CD4-positive, alpha-beta T cell (primary cell): ENCODE measurements around the gene KHDC1. TPM values are rescaled to one million over a fixed set of nuclear protein-coding genes. Genes with fewer than 3 reads are reported as not detected.
"Not testable (repeated sequence)": the region's sequence is repeated elsewhere in the genome, so short reads cannot be mapped to it uniquely, and the experiment has no call there.

ENCODE experiments used
- ATAC-seq: fragments of 200-7000 bp; cut with Tn5 transposase; one replicate; pipeline ENCODE4 v1.10.0; 2022; ENCODE audit warnings: mild to moderate bottlenecking; ENCODE audit not compliant: poor library complexity
- CTCF ChIA-PET: fragments of 350-600 bp; sonication (Branson Sonifier 250); formaldehyde crosslinking; loops from one replicate; lab custom pipeline; 2021; ENCODE audit warnings: antibody characterized with exemption, inconsistent platforms; lab: Charles Lee
- POLR2A ChIA-PET: fragments of 350-600 bp; sonication (Branson Sonifier 250); formaldehyde crosslinking; loops from one replicate; lab custom pipeline; 2021; ENCODE audit warnings: antibody characterized with exemption, inconsistent platforms; lab: Charles Lee
- DNase-seq, 14 experiments: peaks; one replicate each; pipeline ENCODE4 v3.0.0-alpha.2; 2013 to 2020; ENCODE audit warnings: mixed read lengths in 2 of 14
- H3K27ac ChIP-seq, 2 donors: one replicate each; pipeline versions ENCODE4 v1.5.1 to v1.7.0; 2013; ENCODE audit warnings: low read length in 2 of 2, low read depth in 1 of 2, mild to moderate bottlenecking in 1 of 2
- H3K27me3 ChIP-seq, 2 experiments: 1 replicate in 1 of 2; 2 replicates in 1 of 2; pipeline versions ENCODE4 v1.6.1 to v1.7.0; 2013; ENCODE audit warnings: low read length in 2 of 2, control low read depth in 1 of 2, mild to moderate bottlenecking in 1 of 2, moderate library complexity in 1 of 2; ENCODE audit not compliant: insufficient read depth in 2 of 2, control insufficient read depth in 1 of 2
- H3K36me3 ChIP-seq: one replicate; pipeline ENCODE4 v1.6.1; 2013; ENCODE audit warnings: low read length, control low read depth; ENCODE audit not compliant: insufficient read depth
- H3K4me1 ChIP-seq: one replicate; pipeline ENCODE4 v1.6.1; 2013; ENCODE audit warnings: low read length, control low read depth; ENCODE audit not compliant: insufficient read depth
- H3K4me3 ChIP-seq: one replicate; pipeline ENCODE4 v1.5.1; 2013; ENCODE audit warnings: mild to moderate bottlenecking, low read length, moderate library complexity
- H3K9me3 ChIP-seq, 2 experiments: 1 replicate in 1 of 2; 2 replicates in 1 of 2; pipeline versions ENCODE4 v1.6.1 to v1.7.0; 2013; ENCODE audit warnings: low read length in 2 of 2, mild to moderate bottlenecking in 2 of 2, control low read depth in 1 of 2, moderate library complexity in 1 of 2; ENCODE audit not compliant: control insufficient read depth in 1 of 2, insufficient read depth in 1 of 2
- H3K27ac Mint-ChIP-seq: one replicate; pipeline ENCODE4 v1.8.0; 2020; ENCODE audit warnings: mixed read lengths
- H3K27me3 Mint-ChIP-seq: one replicate; pipeline ENCODE4 v1.8.0; 2021; ENCODE audit warnings: mixed read lengths
- H3K36me3 Mint-ChIP-seq: one replicate; pipeline ENCODE4 v1.8.0; 2021; ENCODE audit warnings: low read depth, mixed read lengths
- H3K4me1 Mint-ChIP-seq: one replicate; pipeline ENCODE4 v1.8.0; 2021; ENCODE audit warnings: low read depth, mixed read lengths
- H3K4me3 Mint-ChIP-seq: one replicate; pipeline ENCODE4 v1.8.0; 2020; ENCODE audit warnings: mild to moderate bottlenecking, mixed read lengths
- H3K9me3 Mint-ChIP-seq: one replicate; pipeline ENCODE4 v1.8.0; 2020; ENCODE audit warnings: mixed read lengths
- CTCF ChIP-seq: fragments of 200-600 bp; IDR thresholded peaks from one replicate; pipeline ENCODE4 v1.8.0; 2022; ENCODE audit warnings: antibody characterized with exemption, mild to moderate bottlenecking
- intact Hi-C, 2 experiments: fragments of 100-400 bp; cut with DNase I in 1 of 2; cut with micrococcal nuclease in 1 of 2; formaldehyde crosslinking; loops; one replicate each; pipeline versions ENCODE4 v1.15.1 to v1.9.0; 2023 to 2025; cut with DNase I, micrococcal nuclease
- total RNA-seq, 174 experiments: library from RNA in 2 of 174; stranded (reverse) in 2 of 174; gene quantifications; one replicate each; pipeline ENCODE4 v1.2.3 and lab custom pipeline; 2021 to 2026

KHDC1 gene
- total RNA-seq, 2 experiments from 2014 or later = 0.71 to 1.2 TPM

- H3K36me3 Mint-ChIP-seq = peaks cover 14% of the 10 kb centered on the region
- intact Hi-C loops, H3K4me3 Mint-ChIP-seq, H3K9me3 ChIP-seq, CTCF ChIA-PET, H3K4me1 ChIP-seq, DNase-seq, H3K27ac ChIP-seq, H3K4me3 ChIP-seq, H3K9me3 Mint-ChIP-seq, POLR2A ChIA-PET, H3K27ac Mint-ChIP-seq, H3K27me3 ChIP-seq, H3K27me3 Mint-ChIP-seq, H3K36me3 ChIP-seq, ATAC-seq: not testable (repeated sequence)
- peaks cover 22% of the 10 kb centered on the region for H3K4me1 Mint-ChIP-seq
Measured at GRCh38 chr6:73268896-73269295, 5.9 kb upstream of the KHDC1 start.

DNA sequence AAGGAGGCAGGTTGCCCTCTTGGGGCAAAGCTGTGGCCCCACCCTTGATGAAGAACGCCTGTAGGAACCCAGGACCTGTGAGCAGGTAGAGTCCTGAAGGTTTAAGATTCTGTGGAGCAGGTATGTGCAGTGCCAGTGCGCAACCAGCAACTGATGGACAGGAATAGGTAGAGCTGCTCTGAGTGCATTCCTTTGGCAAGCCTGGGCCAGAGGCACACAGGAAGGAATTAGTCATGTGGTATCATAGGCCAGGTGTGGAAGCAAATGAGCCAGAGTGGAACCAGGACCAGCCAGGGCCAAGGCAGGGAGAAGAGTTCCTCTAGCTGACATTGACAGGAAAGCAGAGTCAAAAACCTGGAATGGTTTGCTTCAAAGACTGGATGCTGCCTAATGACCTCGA, 1.4 kb upstream of the KHDC1 start:
- POLR2A ChIA-PET = no interaction called here
- H3K27ac ChIP-seq = no peak overlapping the region
- Mint-ChIP-seq H3K4me3 (peak overlapping the region; percentile 81), H3K4me1 (peaks cover 35% of the 10 kb centered on the region), H3K27ac (peak overlapping the region; percentile 53), H3K9me3 (no peaks in the 10 kb centered on the region), H3K36me3 (peaks cover 10% of the 10 kb centered on the region), H3K27me3 (no peaks in the 10 kb centered on the region)
- CTCF ChIA-PET = no interaction called here
- TF ChIP-seq CTCF = no peak
- intact Hi-C loops = loop anchor here in 1 of 2 experiments (5.0 kb wide), 1 partner anchor 258 kb away; the partner anchor contains the start of gene EEF1A1
- H3K4me1 ChIP-seq = peaks cover 19% of the 10 kb centered on the region
- no peak overlapping the region for H3K4me3 ChIP-seq
- DNase-seq (no peak), ATAC-seq (no peak)
- no peaks in the 10 kb centered on the region for H3K27me3 ChIP-seq
- no peaks in the 10 kb centered on the region for H3K36me3 ChIP-seq
- no peaks in the 10 kb centered on the region for H3K9me3 ChIP-seq

DNA sequence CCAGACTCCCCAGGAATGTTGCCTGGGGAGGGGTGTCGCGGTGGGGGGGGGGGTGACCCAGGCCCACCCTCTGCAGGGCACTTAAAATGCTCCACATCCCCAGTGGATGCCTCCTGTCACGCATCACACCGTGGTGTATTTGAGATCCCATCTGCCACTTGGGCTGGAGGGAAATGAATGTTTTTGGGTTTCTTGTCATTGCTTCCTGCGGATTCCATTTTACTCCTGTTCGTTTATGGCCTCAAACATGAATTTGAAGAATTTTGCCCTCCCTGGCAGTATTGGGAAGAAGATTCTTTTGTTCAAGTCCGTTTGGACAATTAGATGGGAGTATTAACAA, 544 bp upstream of the KHDC1 start:
- Histone ChIP-seq H3K9me3 (no peaks in the 10 kb centered on the region), H3K4me1 (peaks cover 19% of the 10 kb centered on the region), H3K27ac (peak overlapping the region in 1 of 2 donors; percentile 0), H3K4me3 (peak overlapping the region; percentile 78), H3K36me3 (no peaks in the 10 kb centered on the region), H3K27me3 (no peaks in the 10 kb centered on the region)
- Mint-ChIP-seq H3K4me3 (peak overlapping the region; percentile 81), H3K4me1 (peaks cover 35% of the 10 kb centered on the region), H3K36me3 (peaks cover 10% of the 10 kb centered on the region), H3K27me3 (no peaks in the 10 kb centered on the region), H3K27ac (peak overlapping the region; percentile 42), H3K9me3 (no peaks in the 10 kb centered on the region)
- ATAC-seq = peak; percentile 20
- DNase-seq = peak in 1 of 14 experiments; percentile 4
- TF ChIP-seq CTCF = no peak
- CTCF ChIA-PET = interaction anchor here (1.2 kb wide), 1 partner anchor 22 kb away, joined by 5 read pairs; no protein-coding TSS in a partner anchor
- POLR2A ChIA-PET = interaction anchor here (1.0 to 1.5 kb wide), 2 partner anchors 198 to 258 kb away, joined by 3 to 4 read pairs; partner anchors contain the start of genes EEF1A1 and MTO1
- intact Hi-C loops = loop anchor here in 1 of 2 experiments (5.0 kb wide), 1 partner anchor 259 kb away; the partner anchor contains the start of gene EEF1A1

DNA sequence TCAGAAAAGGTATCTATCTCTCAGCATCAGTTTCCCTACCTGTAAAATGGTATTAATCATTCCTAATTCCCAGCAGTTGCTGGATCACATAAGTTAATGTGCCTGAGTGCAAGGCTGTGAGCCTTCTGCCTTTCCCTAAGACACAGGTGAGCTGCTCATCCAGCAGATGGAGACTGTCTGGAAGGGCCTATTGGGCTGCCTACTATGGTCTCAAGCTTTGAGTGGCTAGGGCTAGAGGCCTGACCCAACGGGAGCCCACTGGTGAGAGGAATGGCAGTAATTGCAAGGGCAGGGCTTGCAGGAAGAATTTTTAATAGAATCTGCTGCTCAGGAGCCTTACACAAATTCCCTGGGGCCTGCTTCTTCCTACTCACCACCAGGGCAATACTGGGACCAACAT, 4.3 kb downstream of the KHDC1 start:
- no peak overlapping the region for H3K27ac ChIP-seq
- no peak overlapping the region for H3K4me3 ChIP-seq
- H3K4me3 Mint-ChIP-seq = no peak overlapping the region
- intact Hi-C loops = no loop called here
- peaks cover 9% of the 10 kb centered on the region for H3K4me1 ChIP-seq
- H3K27me3 Mint-ChIP-seq = no peaks in the 10 kb centered on the region
- no peaks in the 10 kb centered on the region for H3K9me3 ChIP-seq
- H3K9me3 Mint-ChIP-seq = no peaks in the 10 kb centered on the region
- DNase-seq = no peak
- TF ChIP-seq CTCF = no peak
- H3K4me1 Mint-ChIP-seq = peaks cover 11% of the 10 kb centered on the region
- no peak overlapping the region for H3K27ac Mint-ChIP-seq
- ChIA-PET CTCF (interaction anchor here (0.8 kb wide), 1 partner anchor 68 kb away, joined by 3 read pairs; no protein-coding TSS in a partner anchor), POLR2A (no interaction called here)
- H3K27me3 ChIP-seq = no peaks in the 10 kb centered on the region
- no peak for ATAC-seq
- H3K36me3 ChIP-seq = no peaks in the 10 kb centered on the region
- H3K36me3 Mint-ChIP-seq = no peaks in the 10 kb centered on the region

DNA sequence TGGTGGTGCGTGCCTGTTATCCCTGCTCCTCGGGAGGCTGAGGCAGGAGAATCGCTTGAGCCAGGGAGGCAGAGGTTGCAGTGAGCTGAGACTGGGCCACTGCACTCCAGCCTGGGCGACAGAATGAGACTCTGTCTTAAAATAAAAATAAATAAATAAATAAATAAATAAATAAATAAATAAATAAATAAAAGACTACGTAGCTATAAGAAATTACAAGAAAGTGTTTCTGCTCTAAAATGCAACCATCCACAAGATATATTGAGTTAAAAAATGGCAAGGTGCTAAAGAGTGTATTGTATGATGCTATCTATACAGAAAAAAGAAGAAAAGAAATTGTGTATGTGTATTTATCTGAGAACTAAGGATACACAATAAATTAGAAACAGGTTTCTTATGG, 8.7 kb downstream of the KHDC1 start:
- H3K9me3 Mint-ChIP-seq, H3K9me3 ChIP-seq, H3K4me1 Mint-ChIP-seq, H3K36me3 Mint-ChIP-seq, H3K27me3 ChIP-seq, H3K4me1 ChIP-seq, ATAC-seq, H3K36me3 ChIP-seq, DNase-seq, H3K27ac Mint-ChIP-seq, H3K4me3 Mint-ChIP-seq, H3K27ac ChIP-seq, POLR2A ChIA-PET, H3K4me3 ChIP-seq, H3K27me3 Mint-ChIP-seq, CTCF ChIA-PET, intact Hi-C loops: not testable (repeated sequence)
